OCI-LY7 (cell line): ENCODE measurements around the gene PHETA1. TPM values are rescaled to one million over a fixed set of nuclear protein-coding genes. Genes with fewer than 3 reads are reported as not detected.

ENCODE experiments used
- BruUV-seq: library from RNA; stranded (reverse); fragments of 400-500 nt; replicated peaks from 2 replicates; lab custom pipeline; 2021; lab: Mats Ljungman, UMichigan
- CTCF ChIA-PET: fragments of 300-600 bp; sonication (Branson Sonifier 250); formaldehyde crosslinking; loops from one replicate; lab custom pipeline; 2022; ENCODE audit warnings: antibody characterized with exemption; ENCODE audit not compliant: unreplicated experiment; lab: Charles Lee
- POLR2A ChIA-PET: fragments of 300-600 bp; sonication (Branson Sonifier 250); formaldehyde crosslinking; loops from one replicate; lab custom pipeline; 2022; ENCODE audit warnings: antibody characterized with exemption; lab: Charles Lee
- DNase-seq: peaks from one replicate; pipeline ENCODE4 v3.0.0-alpha.2; 2015; ENCODE audit warnings: low spot score
- H2AFZ ChIP-seq: fragments of 200-600 bp; sonication (generic), shearing (Covaris generic); 2 replicates; pipeline ENCODE4 v1.6.1; 2014; ENCODE audit warnings: mild to moderate bottlenecking, antibody characterized with exemption, low read length, moderate library complexity
- H3K27ac ChIP-seq: fragments of 200-600 bp; sonication (generic); 2 replicates; pipeline ENCODE4 v1.5.1; 2014; ENCODE audit warnings: mixed run types, low read depth, mild to moderate bottlenecking, moderate library complexity, low read length, inconsistent platforms; ENCODE audit not compliant: poor library complexity, severe bottlenecking
- H3K36me3 ChIP-seq: fragments of 200-600 bp; sonication (generic); 2 replicates; pipeline ENCODE4 v1.6.1; 2014; ENCODE audit warnings: mild to moderate bottlenecking, antibody characterized with exemption, low read length, moderate library complexity, mixed read lengths; ENCODE audit not compliant: insufficient read depth
- H3K4me1 ChIP-seq: fragments of 200-600 bp; sonication (generic); 2 replicates; pipeline ENCODE4 v1.5.1; 2014; ENCODE audit warnings: mild to moderate bottlenecking, low read length; ENCODE audit not compliant: insufficient read depth, poor library complexity, severe bottlenecking
- H3K4me2 ChIP-seq: fragments of 200-600 bp; sonication (generic); 2 replicates; pipeline ENCODE4 v1.6.1; 2014; ENCODE audit warnings: mild to moderate bottlenecking, low read length
- H3K4me3 ChIP-seq: fragments of 200-600 bp; sonication (generic); 2 replicates; pipeline ENCODE4 v1.5.1; 2014; ENCODE audit warnings: mild to moderate bottlenecking, low read depth, low read length; ENCODE audit not compliant: poor library complexity, severe bottlenecking
- H3K79me2 ChIP-seq: fragments of 200-600 bp; sonication (generic); 2 replicates; pipeline ENCODE4 v1.6.1; 2016; ENCODE audit warnings: low read depth, mild to moderate bottlenecking, low read length, moderate library complexity, mixed read lengths; ENCODE audit not compliant: insufficient read depth
- H3K9me2 ChIP-seq: fragments of 200-600 bp; sonication (generic); 2 replicates; pipeline ENCODE4 v1.6.1; 2016; ENCODE audit warnings: mild to moderate bottlenecking, low read length, mixed read lengths; ENCODE audit not compliant: insufficient read depth
- H3K9me3 ChIP-seq: fragments of 200-600 bp; sonication (generic); 2 replicates; pipeline ENCODE4 v1.6.1; 2014; ENCODE audit warnings: mild to moderate bottlenecking, mixed run types, low read length, mixed read lengths
- H4K20me1 ChIP-seq: fragments of 200-600 bp; sonication (generic); 2 replicates; pipeline ENCODE4 v1.6.1; 2014; ENCODE audit warnings: mild to moderate bottlenecking, antibody characterized with exemption, low read length, moderate library complexity, mixed read lengths; ENCODE audit not compliant: insufficient read depth
- CTCF ChIP-seq: fragments of 200-600 bp; sonication (generic); conservative IDR thresholded peaks from 2 replicates; pipeline ENCODE4 v1.5.1; 2014; ENCODE audit warnings: mild to moderate bottlenecking, antibody characterized with exemption, low read length, moderate library complexity, mixed read lengths
- EZH2phosphoT487 ChIP-seq: fragments of 200-600 bp; sonication (generic); IDR thresholded peaks from 2 replicates; pipeline ENCODE4 v1.6.1; 2018; ENCODE audit warnings: low read depth, borderline replicate concordance, mild to moderate bottlenecking, mixed run types, antibody characterized with exemption, low read length, moderate library complexity, mixed read lengths
- intact Hi-C: fragments of 100-400 bp; cut with micrococcal nuclease; formaldehyde crosslinking; loops from one replicate; pipeline ENCODE4 v1.10.0; 2022; ENCODE audit not compliant: unreplicated experiment
- total RNA-seq, 2 experiments: library from RNA; depleted of rRNA in 1 of 2; stranded (reverse); fragments of >200 nt in 1 of 2; shearing (Covaris generic) in 1 of 2; gene quantifications; 2 replicates each; pipeline ENCODE4 v1.2.3, GENCODE V29; 2014 to 2022

The PHETA1 gene
- total RNA-seq, 2 experiments from 2014 or later: 0.73 to 2.7 TPM

- no peaks in the 10 kb centered on the region for H3K4me1 ChIP-seq
- peaks cover 57% of the 10 kb centered on the region for H3K36me3 ChIP-seq
- H3K4me2 ChIP-seq: no peak overlapping the region
- H3K79me2 ChIP-seq: peaks cover 33% of the 10 kb centered on the region
- no peaks in the 10 kb centered on the region for H3K9me3 ChIP-seq
- intact Hi-C loops: no loop called here
- H3K27ac ChIP-seq: no peak overlapping the region
- ChIA-PET CTCF (no interaction called here), POLR2A (interaction anchor here (0.9 kb wide), 1 partner anchor 135 kb away, joined by 4 read pairs; no protein-coding TSS in a partner anchor)
- TF ChIP-seq EZH2phosphoT487 (no peak), CTCF (no peak)
- H3K9me2 ChIP-seq: no peaks in the 10 kb centered on the region
- BruUV-seq: no TSS peak
- no peak for DNase-seq
- no peak overlapping the region for H2AFZ ChIP-seq
- H4K20me1 ChIP-seq: peaks cover 13% of the 10 kb centered on the region; the same call in 1 of the 2 replicates
- H3K4me3 ChIP-seq: no peak overlapping the region
These were observed 49.1 kb upstream of the PHETA1 start for GRCh38 chr12:111417784-111418593.

- no TSS peak for BruUV-seq
- H2AFZ ChIP-seq: no peak overlapping the region
- POLR2A ChIA-PET: no interaction called here
- H3K27ac ChIP-seq: no peak overlapping the region
- no peaks in the 10 kb centered on the region for H3K9me3 ChIP-seq
- H3K4me3 ChIP-seq: no peak overlapping the region
- peaks cover 56% of the 10 kb centered on the region for H3K36me3 ChIP-seq
- peaks cover 5% of the 10 kb centered on the region for H3K4me1 ChIP-seq
- H4K20me1 ChIP-seq: peaks cover 13% of the 10 kb centered on the region; the same call in 1 of the 2 replicates
- H3K9me2 ChIP-seq: no peaks in the 10 kb centered on the region
- H3K4me2 ChIP-seq: no peak overlapping the region
- no peak for DNase-seq
- intact Hi-C loops: no loop called here
- peaks cover 40% of the 10 kb centered on the region for H3K79me2 ChIP-seq
- CTCF ChIA-PET: no interaction called here
- no peak for TF ChIP-seq EZH2phosphoT487
These were observed 48.4 kb upstream of the PHETA1 start for GRCh38 chr12:111417290-111417689.

- H2AFZ ChIP-seq: no peak overlapping the region
- no peak for DNase-seq
- H3K9me3 ChIP-seq: no peaks in the 10 kb centered on the region
- intact Hi-C loops: no loop called here
- POLR2A ChIA-PET: no interaction called here
- peaks cover 32% of the 10 kb centered on the region for H3K36me3 ChIP-seq
- BruUV-seq: no TSS peak
- no peak overlapping the region for H3K4me3 ChIP-seq
- H3K79me2 ChIP-seq: peaks cover 58% of the 10 kb centered on the region
- H3K4me2 ChIP-seq: no peak overlapping the region
- H3K27ac ChIP-seq: no peak overlapping the region
- no peaks in the 10 kb centered on the region for H3K9me2 ChIP-seq
- TF ChIP-seq EZH2phosphoT487: no peak
- TF ChIP-seq CTCF: no peak
- peaks cover 30% of the 10 kb centered on the region for H3K4me1 ChIP-seq
- CTCF ChIA-PET: no interaction called here
- peaks cover 11% of the 10 kb centered on the region; the same call in 1 of the 2 replicates for H4K20me1 ChIP-seq
These were observed 45.9 kb upstream of the PHETA1 start for GRCh38 chr12:111414711-111415252.
